Stimulated activated CD8-positive, alpha-beta memory T cell treated with anti-CD3 and anti-CD28 coated beads, Interleukin-15, amount 100 ng/mL, for 48 hours (primary cell): ENCODE measurements around the gene AKIRIN2.
"Not testable (repeated sequence)": the region's sequence is repeated elsewhere in the genome, so short reads cannot be mapped to it uniquely, and the experiment has no call there.

ENCODE experiments used
- DNase-seq, 2 donors: peaks; one replicate each; pipeline ENCODE4 v3.0.0-alpha.2; 2020; ENCODE audit warnings: low read depth in 2 of 2

The AKIRIN2 gene

DNA sequence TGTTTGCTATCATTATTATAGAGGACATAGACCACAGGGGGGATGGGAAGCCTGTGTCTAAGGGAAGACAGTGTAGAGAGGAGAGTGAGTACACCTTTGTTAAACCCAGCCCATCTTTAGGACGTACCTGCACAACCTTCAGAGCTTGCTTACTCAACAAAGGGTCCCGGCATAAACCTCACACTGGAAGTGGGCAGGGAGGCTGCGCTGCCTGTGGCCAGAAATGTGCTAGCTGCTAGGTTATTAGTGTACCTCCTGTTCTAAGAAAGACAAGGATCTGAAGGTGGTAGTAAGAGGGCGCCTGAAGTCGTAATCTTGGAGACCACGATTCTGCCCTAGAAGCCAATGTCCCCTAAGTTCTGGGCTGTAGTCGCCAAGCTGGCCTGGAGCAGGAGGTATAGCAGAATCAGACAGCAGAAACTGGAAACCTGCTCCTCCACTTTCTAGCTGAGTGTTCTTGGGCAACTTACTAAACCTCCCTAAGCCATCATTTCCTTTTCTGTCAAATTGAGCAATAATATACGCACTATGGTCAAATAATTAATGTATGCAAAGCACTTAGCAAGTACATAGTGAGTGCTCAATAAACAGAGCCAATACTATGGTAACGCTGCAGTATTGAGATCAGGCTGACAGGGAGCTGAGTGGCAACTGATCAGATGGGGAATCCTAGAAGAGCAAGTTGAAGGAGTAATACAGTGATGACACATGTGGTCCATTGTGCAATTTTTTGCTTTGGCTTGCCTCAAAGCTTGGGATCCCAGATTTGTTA lies 16.8 kb upstream of the AKIRIN2 start:
- no peak for DNase-seq

DNA sequence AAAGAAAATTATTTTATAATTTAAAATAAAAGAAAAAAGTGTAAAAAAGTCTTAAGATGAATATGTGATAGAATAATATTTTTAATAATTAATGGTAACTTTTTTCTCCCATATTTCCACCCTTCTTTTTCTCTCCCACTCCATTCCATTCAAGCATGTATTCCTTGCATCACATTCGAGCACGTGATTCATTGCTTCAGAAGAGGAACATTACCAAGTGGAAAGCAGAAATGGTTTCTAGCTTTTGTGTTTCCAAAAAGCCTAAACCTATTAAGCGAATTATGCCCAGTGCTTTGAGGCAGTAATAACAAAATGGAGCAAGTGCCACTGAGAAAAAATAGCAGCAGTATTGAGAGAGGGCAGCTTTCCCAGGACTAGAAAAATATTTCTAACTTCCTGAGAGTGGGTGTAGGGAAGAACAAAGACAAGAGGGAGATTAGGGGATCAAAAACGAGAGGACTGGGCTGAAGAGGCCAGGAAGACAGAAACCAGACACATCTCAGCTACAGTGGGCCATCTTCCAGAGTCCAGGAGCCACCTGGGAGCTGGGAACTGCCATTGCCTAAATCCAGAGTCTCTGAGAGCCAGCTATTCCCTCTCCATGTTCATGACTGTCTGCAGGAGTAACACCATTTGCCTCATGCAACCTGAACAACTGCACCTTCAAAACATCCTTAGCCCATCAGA lies 15.0 kb upstream of the AKIRIN2 start:
- no peak for DNase-seq

DNA sequence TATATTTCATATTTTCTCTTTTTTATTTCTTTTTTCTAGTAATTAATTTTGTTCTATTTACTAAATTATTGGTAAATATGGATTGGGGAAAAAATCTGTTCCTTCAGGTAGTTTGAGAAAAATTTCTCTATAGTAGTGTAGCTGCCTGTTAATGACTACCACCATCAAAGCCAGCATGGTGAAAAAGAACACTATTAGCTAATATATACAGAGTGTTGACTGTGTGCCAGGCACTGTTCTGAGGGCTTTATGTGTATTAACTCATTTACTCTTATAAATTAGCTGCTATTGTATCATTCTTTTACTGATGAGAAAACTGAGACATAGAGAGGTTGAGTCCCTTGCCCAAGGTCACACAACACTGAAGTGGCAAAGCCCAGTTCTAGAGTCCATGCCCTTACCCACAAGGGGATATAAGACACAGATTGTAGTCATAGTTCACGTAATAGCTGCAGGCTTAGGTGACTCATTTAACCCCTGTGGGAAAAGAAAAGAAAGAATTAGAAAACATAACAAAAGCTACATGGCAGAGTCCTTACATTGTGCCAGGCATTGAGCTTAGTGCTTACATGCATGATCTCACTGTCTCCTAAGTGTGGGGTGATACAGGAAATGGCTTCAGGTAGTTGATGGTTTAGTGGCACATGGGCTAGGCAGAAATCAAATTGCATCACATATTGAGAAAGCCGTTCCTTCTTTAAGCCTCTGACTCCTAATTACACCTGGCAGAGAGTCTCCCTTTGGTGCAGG lies 12.2 kb upstream of the AKIRIN2 start:
- no peak for DNase-seq

DNA sequence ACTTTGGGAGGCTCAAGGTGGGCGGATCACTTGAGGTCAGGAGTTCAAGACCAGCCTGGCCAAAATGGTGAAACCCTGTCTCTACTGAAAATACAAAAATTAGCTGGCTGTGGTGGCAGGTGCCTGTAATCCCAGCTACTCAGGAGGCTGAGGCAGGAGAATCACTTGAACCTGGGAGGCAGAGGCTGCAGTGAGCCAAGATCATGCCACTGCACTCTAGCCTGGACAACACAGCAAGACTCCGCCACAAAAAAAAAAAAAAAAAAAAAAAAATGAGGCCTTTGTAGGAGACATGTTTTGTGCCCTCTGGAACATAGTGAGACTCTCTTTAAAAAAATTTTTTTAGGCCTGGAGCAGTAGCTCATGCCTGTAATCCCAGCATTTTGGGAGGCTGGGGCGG lies 10.7 kb upstream of the AKIRIN2 start:
- not testable (repeated sequence) for DNase-seq

DNA sequence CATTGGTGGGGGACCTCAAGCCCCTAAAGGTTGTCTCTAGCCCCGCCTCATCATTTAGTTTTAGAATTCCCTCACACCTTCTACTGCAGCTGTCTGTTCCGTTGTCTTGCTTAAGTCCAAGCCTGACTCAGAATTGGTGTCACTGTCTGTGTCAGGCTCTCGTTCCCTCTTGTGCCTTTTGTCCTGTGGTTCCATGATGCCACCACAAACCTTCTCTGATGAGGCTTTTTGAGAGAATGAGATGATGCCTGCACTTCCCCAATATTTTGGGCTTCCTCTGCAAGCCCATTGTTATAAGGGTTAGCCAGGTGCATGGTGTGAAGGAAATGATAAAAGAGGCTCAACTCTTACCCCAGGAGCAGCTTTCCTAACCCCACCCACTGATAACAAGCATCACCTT lies 8.1 kb upstream of the AKIRIN2 start:
- no peak for DNase-seq

DNA sequence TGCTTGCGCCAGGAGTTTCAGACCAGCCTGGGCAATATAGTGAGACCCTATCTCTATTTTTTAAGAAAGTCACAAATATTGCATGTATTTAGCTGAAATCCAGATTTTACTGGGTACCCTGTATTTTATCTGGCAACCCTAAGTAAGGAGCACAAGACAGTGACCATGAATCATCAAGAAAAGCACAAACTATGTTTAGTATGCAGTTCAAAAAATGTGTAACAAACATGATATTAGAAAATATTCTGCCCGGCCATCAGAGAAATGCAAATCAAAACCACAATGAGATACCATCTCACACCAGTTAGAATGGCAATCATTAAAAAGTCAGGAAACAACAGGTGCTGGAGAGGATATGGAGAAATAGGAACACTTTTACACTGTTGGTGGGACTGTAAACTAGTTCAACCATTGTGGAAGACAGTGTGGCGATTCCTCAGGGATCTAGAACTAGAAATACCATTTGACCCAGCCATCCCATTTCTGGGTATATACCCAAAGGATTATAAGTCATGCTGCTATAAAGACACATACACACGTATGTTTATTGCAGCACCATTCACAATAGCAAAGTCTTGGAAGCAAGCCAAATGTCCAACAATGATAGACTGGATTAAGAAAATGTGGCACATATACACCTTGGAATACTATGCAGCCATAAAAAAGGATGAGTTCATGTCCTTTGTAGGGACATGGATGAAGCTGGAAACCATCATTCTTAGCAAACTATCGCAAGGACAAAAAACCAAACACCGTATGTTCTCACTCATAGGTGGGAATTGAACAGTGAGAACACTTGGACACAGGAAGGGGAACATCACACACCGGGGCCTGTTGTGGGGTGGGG lies 6.8 kb upstream of the AKIRIN2 start:
- not testable (repeated sequence) for DNase-seq

DNA sequence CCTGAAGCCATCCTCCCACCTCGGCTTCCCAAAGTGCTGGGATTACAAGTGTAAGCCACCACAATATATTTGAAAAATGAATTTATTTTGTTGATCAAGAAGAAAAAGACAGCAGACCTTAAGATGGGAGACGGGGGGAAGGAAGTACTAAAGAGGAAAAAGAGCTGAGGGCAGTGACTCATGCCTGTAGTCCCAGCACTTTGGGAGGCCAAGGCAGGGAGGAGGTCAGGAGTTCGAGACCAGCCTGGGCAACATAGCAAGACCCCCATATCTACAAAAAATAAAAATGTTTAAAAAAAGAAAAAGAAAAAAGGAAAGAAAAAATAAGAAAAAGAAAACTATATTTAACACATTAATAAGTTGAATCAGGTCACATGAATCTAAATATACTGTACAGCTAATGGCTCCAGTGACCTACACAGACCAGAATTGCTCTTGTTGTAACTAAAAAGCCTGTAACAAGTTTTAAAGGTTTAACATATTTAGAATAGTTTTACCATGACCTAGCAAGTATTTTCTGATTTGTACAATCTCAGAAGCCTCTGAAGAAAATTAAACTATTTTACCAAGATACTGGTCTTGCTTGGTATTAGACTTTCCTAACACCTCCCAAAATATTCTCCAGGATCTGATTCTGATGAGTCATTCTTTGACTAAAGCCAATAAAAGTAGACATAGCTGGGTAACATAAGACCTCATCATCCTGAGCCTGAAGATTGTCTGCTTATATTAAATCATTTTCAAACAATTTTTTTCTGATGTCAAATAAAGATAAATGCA lies 4.3 kb upstream of the AKIRIN2 start:
- DNase-seq, result no peak

DNA sequence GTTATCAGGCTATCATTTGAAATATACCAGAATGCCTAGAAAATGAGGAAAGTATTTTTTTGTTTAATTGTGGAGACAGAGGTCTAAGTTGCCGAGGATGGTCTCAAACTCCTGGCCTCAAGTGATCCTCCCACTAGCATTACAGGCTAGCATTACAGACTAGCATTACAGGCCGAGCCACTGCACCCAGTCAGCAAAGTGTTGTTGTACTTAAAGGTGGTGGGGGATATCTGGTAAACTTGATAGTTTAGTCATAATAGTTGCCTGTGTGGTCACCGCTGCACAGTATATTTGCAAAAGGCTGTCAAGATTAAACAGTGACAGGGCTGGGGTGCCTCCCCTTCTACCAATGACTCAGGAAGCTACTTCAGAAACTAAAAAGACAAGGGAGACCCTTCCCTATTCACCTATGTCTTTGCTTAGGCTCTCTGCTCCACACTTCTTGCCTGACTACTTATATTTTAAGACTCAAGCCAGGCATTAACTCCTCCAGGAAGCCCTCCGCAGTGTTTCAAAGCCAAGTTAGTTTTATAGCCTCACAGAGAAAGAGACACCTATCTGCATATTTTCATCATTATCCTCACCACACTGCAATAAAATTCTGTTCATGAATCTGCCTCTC lies 3.1 kb upstream of the AKIRIN2 start:
- DNase-seq, result peak; percentile 34 to 46

DNA sequence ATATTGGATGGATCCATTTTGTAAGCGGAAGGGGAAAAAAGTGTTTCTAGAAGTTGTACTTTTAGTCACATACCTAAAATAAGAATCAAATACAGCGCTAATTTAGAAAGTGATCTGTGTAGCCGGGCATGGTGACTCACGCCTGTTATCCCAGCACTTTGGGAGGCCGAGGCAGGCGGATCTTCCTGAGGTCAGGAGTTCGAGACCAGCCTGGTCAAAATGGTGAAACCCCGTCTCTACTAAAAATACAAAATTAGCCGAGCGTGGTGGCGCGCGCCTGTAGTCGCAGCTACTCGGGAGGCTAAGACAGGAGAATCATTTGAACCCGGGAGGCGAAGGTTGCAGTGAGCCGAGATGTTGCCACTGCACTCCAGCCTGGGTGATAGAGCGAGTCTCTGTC lies 1.0 kb upstream of the AKIRIN2 start:
- DNase-seq, result not testable (repeated sequence)

DNA sequence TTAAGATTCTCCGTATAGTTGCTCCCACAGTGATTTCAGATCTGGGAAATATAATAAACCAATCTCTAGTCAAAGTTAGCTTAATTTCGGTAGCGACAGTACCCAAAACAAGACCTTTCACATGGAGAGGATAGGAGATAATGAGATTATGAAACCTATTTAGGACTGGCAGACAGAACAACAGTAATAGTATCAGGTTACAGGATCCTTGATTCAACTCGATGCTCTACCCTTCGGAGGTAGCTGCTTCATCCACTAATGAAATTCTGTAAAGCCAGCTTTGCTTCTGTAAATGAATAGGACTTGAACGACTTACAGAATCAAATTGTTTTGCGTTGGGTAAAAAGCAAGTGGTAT lies 534 bp upstream of the AKIRIN2 start:
- DNase-seq, result no peak

DNA sequence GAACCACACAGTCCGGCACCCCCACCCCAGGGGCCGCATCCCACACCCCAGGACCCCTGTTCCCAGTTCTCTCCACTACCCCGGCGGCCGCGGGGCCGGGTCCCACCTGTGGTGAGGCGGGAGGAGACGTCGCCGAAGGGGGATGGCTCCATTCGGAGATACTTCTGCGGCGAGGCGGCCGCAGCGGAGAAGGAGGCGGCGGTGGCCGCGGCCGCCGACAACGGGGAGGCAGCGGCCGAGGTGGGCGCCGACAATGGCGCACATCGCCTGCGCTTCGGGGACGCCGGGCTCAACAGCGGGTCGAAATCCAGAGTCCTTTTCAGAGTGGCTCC lies 723 bp downstream of the AKIRIN2 start:
- peak in 1 of 2 donors; percentile 14 for DNase-seq

DNA sequence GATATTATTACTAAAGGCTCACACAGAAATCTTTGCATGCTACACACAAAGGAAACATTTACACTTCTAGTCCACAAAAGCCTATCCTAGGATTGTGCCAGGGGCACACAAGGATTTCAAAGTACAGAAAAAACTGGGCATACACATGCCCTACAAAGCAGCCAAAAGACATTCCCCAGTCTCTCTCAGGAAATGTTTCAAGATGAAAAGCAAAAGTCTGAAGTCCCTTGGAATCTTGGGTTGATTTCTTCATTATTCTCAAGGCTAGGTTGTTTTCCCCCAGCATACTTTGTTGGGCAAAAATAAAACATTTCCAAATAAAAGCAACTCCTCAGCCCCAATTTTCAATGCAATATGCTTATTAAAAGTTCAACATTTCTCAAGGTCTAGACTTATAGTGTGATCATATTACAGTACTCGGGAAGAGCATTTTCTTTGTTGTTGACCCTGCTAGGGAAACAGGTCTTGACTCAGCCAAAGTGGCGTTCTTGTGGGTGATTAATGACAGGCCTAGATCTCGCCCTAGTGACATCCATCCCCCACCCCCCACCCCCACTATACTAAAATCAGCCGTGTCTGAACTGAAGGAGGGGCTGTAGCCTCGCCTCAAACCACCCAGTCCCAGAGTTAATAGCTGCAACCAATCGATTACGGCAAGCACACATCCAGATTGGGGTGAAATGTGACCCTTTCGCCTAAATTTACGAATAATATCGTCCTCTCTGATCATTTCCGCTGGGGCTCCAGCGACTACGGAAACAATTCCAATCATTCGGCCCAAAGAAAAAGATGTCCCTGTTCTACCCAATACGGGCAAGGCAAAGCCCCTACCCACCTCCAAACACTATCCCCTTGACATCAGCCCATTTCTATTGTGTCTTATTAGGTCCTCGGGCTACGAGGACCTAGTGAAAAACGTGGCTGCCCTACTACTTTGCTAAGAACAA lies 1.4 kb downstream of the AKIRIN2 start:
- DNase-seq, result peak in 1 of 2 donors; percentile 16

DNA sequence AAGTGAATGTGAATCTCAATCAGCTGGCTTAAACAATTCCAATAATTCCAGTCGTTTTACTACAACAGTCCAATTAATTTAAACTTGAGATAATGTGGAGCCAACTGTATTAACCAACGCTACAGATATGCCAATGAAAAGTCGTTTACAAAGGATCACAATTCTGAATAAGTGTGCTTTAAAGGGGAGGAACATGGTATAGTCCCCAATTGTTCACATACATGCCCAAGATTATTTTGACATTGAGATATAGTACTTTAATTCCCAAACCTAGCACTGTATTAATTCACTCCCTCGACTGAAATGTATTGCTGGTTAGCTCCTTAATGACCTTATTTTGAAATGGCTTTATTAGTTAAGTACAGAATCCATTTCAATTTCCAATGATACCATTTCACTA lies 2.5 kb downstream of the AKIRIN2 start:
- DNase-seq, result no peak

DNA sequence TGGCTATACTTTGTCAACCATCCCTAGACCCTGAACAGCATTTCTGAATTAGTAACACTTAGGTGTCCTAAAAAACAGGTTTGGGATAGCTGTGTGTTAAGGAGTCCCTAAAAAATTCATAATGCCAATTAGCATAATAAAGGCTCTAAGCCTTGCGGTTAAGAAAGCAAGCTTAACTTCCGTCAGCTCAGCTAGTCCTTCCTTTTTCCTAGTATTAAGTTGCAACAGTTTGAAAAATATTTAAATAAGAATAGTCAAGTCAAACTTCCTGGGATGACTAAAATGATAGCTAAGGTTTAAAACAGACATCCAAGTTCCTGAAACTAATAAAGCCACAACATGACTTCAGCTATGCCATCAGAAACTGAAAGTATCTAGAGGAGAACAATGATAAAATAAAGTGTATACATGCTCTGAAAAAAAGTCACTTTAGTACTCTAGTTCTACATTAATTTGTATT lies 3.5 kb downstream of the AKIRIN2 start:
- no peak for DNase-seq

DNA sequence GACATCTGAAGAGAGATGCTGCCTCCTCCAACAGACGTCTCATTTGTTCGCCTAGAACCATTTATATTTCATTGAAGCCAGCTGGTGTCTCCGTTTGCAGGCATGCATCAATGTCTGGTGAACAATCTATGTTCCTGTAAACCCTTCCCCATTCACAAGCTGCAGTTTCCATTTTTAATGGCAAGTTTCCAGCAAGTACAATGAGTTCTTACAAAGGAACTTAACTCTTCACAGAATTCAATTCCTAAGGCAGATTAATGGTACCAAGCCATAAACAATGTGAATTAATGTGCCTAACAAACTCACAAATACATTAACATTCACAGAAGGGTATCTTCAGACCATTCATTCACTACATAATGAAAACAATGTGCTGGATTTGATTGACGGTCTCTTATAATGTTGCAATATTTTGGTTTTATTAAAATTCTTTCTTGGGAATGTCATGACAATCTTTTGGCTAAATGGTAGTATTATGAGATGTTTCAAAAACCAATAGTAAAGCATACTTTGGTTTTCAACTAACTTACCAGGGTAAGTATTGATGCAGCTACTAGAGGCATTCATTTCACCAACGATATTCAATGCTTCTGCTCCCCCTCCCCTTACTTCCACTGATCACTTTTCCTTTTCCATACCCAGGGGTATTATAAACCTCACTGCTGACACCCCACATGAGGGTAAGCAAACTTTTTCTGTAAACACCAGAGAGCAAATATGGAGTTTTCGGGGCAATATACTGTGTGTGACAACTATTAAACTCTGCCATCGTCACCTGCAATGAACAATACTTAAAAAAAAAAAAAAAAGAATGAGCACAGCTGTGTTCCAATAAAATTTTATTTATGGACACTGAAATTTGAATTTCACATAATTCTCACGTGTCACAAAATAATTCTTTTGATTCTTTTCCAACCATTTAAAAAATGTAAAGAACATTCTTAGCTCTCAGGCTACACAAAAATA lies 4.2 kb downstream of the AKIRIN2 start:
- DNase-seq, result no peak

DNA sequence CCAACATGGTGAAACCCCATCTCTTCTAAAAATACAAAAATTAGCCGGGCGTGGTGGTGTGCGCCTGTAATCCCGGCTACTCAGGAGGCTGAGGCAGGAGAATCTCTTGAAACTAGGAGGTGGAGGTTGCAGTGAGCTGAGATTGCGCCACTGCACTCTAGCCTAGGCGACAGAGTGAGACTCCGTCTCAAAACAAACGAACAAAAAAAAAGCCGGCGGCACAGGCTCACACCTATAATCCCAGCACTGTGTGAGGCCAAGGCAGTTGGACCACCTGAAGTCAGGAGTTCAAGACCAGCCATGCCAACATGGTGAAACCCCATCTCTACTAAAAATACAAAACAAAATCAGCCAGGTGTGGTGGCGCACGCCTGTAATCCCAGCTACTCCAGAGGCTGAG lies 5.2 kb downstream of the AKIRIN2 start:
- not testable (repeated sequence) for DNase-seq

DNA sequence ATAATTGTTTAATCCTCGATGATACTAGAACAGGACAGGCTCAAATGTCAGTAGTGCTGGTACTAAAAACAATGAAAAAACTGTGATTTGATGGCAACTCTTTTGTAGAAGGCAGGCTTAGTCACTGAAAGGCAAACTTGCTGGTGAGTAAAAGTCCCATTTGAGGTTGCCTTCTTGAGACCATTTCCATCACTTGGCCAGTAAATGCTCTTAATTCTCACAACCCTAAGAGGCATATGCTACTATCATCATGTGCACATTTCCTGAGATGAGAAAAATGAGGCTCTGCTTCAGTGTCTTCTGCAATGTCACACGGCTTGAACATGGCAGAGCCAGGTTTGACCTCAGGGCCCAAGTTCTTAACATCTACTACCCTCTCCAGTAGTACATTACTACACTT lies 9.9 kb downstream of the AKIRIN2 start:
- no peak for DNase-seq

DNA sequence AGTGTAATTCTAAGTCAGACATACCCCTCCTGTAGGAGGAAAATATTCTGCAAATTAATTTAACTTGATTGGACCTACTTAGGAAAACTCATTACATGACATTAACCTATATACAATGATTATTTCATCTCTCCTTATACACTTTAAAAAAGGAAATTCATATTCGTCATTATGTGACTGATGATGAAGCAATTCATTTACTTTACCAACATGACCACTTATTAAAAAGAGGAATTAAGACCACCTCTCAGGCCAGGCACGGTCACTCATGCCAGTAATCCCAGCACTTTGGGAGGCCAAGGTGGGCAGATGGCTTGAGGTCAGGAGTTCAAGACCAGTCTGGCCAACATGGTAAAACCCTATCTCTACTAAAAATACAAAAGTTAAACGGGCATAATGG lies 11.6 kb downstream of the AKIRIN2 start:
- no peak for DNase-seq
